ENCODE measurements around the gene RFLNA.

DNA sequence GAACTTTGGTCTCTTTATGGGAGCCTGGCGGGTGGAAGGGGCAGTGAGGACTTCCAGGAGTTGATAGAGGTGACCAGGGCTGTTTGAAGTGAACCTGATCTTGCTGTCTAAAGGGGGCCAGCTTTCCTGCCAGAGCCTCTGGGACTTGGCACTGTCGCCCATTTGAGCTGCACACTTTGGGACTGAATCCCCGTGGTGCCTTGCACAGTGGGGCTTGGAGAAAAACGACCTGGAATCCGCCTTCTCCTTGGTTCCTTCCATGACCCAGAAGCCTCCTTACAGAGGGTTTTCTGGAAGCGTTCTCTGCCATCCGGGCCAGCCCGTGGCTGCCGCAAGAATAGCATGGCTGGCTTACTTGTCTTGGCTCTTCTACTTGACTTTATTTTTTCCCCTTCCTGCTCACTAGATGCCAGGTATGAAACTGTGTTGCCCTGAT is 2.0 kb downstream of the RFLNA start:
- TF ChIP-seq, protein P1, sequence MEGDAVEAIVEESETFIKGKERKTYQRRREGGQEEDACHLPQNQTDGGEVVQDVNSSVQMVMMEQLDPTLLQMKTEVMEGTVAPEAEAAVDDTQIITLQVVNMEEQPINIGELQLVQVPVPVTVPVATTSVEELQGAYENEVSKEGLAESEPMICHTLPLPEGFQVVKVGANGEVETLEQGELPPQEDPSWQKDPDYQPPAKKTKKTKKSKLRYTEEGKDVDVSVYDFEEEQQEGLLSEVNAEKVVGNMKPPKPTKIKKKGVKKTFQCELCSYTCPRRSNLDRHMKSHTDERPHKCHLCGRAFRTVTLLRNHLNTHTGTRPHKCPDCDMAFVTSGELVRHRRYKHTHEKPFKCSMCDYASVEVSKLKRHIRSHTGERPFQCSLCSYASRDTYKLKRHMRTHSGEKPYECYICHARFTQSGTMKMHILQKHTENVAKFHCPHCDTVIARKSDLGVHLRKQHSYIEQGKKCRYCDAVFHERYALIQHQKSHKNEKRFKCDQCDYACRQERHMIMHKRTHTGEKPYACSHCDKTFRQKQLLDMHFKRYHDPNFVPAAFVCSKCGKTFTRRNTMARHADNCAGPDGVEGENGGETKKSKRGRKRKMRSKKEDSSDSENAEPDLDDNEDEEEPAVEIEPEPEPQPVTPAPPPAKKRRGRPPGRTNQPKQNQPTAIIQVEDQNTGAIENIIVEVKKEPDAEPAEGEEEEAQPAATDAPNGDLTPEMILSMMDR (IDR thresholded peaks at IDR 0.05) = no peak
- TF ChIP-seq POLR2A (IDR thresholded peaks at IDR 0.05) = no peak
